Mucosa of descending colon (tissue), 3 donors: ENCODE results near the gene ACAD11. TPM values are rescaled to one million over a fixed set of nuclear protein-coding genes. Genes with fewer than 3 reads are reported as not detected.

ENCODE experiments used
- ATAC-seq: fragments of 200-7000 bp; cut with Tn5 transposase; one replicate; pipeline ENCODE4 v1.9.1; 2020; ENCODE audit warnings: mild to moderate bottlenecking, moderate library complexity
- DNase-seq, 3 donors: peaks; one replicate each; pipeline ENCODE4 v3.0.0-alpha.2; 2020
- H3K36me3 ChIP-seq: fragments of 200-600 bp; one replicate; pipeline ENCODE4 v1.8.0; 2021; ENCODE audit warnings: low read depth, mild to moderate bottlenecking
- H3K4me1 ChIP-seq: fragments of 200-600 bp; one replicate; pipeline ENCODE4 v1.8.0; 2021; ENCODE audit warnings: low read depth, mild to moderate bottlenecking
- H3K4me3 ChIP-seq: fragments of 200-600 bp; one replicate; pipeline ENCODE4 v1.8.0; 2021; ENCODE audit warnings: mild to moderate bottlenecking
- H3K9me3 ChIP-seq: fragments of 200-600 bp; one replicate; pipeline ENCODE4 v1.8.0; 2021; ENCODE audit warnings: mild to moderate bottlenecking
- intact Hi-C, 2 donors: fragments of 100-400 bp; cut with DNase I in 1 of 2; cut with micrococcal nuclease in 1 of 2; formaldehyde crosslinking; loops; one replicate each; pipeline versions ENCODE4 v1.11.0 to v1.11.1; 2022; cut with DNase I, micrococcal nuclease
- total RNA-seq, 3 donors: library from RNA; stranded (reverse); fragmentation: NEBNext Ultra II Directional in 2 of 3; extraction: Animal tissue kit (Norgen Biotek cat#: 25700) in 2 of 3; gene quantifications; one replicate each; pipeline versions ENCODE4 v1.2.1 to v1.2.4, GENCODE V29; 2021 to 2023
- TF ChIP-seq, protein P1 (sequence below): fragments of 200-600 bp; IDR thresholded peaks from one replicate; pipeline ENCODE4 v1.8.0; 2022; ENCODE audit warnings: antibody characterized with exemption, mild to moderate bottlenecking
- donor health status: DM: no; HTN: no; CAD: no; lungs with moderate emphysema.
- donor health status: DM: no; HTN: no; CAD: no.
- donor health status: DM: no; HTN: yes; CAD: no.

ACAD11 gene
- total RNA-seq, 3 donors from 2014 or later, result 7.2 to 19.8 (median 7.4) TPM

- Histone ChIP-seq H3K4me1 (no peaks in the 10 kb centered on the region), H3K4me3 (no peak overlapping the region), H3K9me3 (no peaks in the 10 kb centered on the region), H3K36me3 (no peaks in the 10 kb centered on the region)
- TF ChIP-seq, protein P1, sequence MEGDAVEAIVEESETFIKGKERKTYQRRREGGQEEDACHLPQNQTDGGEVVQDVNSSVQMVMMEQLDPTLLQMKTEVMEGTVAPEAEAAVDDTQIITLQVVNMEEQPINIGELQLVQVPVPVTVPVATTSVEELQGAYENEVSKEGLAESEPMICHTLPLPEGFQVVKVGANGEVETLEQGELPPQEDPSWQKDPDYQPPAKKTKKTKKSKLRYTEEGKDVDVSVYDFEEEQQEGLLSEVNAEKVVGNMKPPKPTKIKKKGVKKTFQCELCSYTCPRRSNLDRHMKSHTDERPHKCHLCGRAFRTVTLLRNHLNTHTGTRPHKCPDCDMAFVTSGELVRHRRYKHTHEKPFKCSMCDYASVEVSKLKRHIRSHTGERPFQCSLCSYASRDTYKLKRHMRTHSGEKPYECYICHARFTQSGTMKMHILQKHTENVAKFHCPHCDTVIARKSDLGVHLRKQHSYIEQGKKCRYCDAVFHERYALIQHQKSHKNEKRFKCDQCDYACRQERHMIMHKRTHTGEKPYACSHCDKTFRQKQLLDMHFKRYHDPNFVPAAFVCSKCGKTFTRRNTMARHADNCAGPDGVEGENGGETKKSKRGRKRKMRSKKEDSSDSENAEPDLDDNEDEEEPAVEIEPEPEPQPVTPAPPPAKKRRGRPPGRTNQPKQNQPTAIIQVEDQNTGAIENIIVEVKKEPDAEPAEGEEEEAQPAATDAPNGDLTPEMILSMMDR, result no peak
- DNase-seq (no peak), ATAC-seq (no peak)
- intact Hi-C loops, result no loop called here
Observed at GRCh38 chr3:132550579-132551305, 108.9 kb downstream of the ACAD11 start.

- TF ChIP-seq, protein P1, result no peak
- ATAC-seq, result no peak
- H3K36me3 ChIP-seq, result no peaks in the 10 kb centered on the region
Observed at GRCh38 chr3:132549890-132550578, 109.6 kb downstream of the ACAD11 start.

DNA sequence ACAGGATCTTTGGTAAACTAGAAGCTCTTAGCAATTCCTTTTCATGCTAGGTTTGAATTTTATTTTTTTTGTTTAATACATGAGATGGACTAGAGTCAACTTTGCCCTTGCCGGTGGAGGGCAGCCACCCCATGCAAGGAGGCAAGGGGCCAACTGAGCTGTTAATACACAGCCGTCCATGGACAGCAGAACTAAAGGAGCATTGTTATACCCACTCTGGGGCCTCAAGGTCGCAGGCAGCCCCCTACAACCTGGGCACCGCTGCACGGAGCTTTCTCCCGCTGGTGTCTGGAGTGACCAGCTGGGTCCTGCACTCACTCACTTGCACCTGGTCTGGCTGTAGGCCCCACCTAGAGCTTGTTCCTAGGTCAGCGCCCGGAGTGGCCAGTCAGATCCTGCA is 110.4 kb downstream of the ACAD11 start:
- TF ChIP-seq, protein P1, result no peak
- Histone ChIP-seq H3K4me1 (no peaks in the 10 kb centered on the region), H3K9me3 (no peaks in the 10 kb centered on the region), H3K4me3 (no peak overlapping the region), H3K36me3 (no peaks in the 10 kb centered on the region)
- intact Hi-C loops, result no loop called here
- ATAC-seq (no peak), DNase-seq (no peak)

More at GRCh38 chr3:132549890-132550578, 109.6 kb downstream of the ACAD11 start:
- Histone ChIP-seq H3K9me3 (no peaks in the 10 kb centered on the region), H3K4me3 (no peak overlapping the region), H3K4me1 (no peaks in the 10 kb centered on the region)
- DNase-seq, result no peak
- intact Hi-C loops, result no loop called here

GRCh38 chr3:132545471-132545870 is 114.1 kb downstream of the ACAD11 start:
- intact Hi-C loops, result no loop called here
- H3K36me3 ChIP-seq, result no peaks in the 10 kb centered on the region
- ATAC-seq (no peak), DNase-seq (no peak)
- no peak overlapping the region for H3K4me3 ChIP-seq
- TF ChIP-seq, protein P1, result no peak
- no peaks in the 10 kb centered on the region for H3K9me3 ChIP-seq
- H3K4me1 ChIP-seq, result no peaks in the 10 kb centered on the region

DNA sequence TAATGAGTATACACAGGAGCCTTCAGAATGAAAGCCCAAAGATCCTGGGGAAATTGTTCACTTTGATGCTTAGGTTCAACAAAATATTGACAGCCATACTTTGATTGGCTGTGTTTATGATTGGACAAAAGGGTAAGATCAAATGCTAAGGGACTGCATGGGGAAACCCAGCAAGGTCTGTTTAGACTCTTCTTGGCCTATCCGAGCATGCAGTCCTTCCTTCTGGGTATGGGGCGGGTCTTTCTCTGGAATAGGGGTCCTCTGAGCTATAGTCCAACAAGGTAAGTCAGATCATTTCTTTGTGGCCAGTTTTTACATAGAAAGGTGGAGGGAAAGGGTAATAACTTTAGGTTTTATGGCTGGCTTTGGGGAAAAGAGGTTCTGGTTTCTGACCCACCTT is 115.5 kb downstream of the ACAD11 start:
- TF ChIP-seq, protein P1, result no peak
- DNase-seq, result no peak
- ATAC-seq, result no peak
- intact Hi-C loops, result no loop called here
- no peaks in the 10 kb centered on the region for H3K4me1 ChIP-seq
- no peaks in the 10 kb centered on the region for H3K36me3 ChIP-seq
- H3K4me3 ChIP-seq, result no peak overlapping the region
- H3K9me3 ChIP-seq, result no peaks in the 10 kb centered on the region
